HG03342 (cell line): ENCODE results near the gene USE1.
"Not testable (repeated sequence)": the region's sequence is repeated elsewhere in the genome, so short reads cannot be mapped to it uniquely, and the experiment has no call there.

Experiments used
- ATAC-seq: cut with Tn5 transposase; IDR thresholded peaks from one replicate; pipeline ENCODE4 v1.9.1; 2021; ENCODE audit warnings: mild to moderate bottlenecking, moderate library complexity; ENCODE audit not compliant: unreplicated experiment

Gene USE1

DNA sequence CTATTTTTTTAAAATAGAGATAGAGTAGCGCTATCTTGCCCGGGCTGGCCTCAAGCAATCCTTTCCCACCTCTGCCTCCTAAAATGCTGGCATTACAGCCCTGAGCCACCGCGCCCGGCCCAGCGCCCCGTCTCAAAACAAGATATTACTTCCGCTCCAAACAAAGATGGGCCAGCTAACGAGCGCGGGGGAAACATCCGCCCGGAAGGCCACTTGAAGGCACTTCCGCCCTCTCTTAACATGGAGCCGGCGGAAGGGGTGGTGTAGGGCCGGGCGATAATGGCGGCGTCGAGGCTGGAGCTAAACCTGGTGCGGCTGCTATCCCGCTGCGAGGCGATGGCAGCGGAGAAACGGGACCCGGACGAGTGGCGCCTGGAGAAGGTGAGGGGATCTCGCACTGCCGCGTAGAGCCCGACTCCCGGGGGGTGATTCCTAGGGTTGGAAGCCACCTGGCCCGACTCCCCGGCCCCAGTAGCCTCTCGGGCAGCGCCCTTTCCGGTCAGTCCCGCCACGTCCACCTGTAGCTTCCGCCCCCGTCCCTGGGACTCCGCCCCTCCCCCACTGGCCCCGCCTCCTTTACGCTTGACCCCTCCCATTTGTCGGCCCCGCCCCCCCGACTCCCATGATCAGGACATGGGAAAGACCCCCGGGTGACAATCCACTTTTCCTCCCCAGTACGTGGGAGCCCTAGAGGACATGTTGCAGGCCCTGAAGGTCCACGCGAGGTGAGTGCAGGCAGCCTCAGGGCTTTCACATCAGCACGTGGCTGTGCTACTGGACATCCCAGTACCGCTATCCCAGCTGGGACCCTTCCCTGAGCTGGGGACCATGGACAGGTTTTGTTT, at the start of gene USE1:
USE1 (plus strand) TSS at position 231 of the 845 bp plus-strand sequence; CDS start at position 280, 49 bp downstream.
- ATAC-seq: peak; percentile 76

DNA sequence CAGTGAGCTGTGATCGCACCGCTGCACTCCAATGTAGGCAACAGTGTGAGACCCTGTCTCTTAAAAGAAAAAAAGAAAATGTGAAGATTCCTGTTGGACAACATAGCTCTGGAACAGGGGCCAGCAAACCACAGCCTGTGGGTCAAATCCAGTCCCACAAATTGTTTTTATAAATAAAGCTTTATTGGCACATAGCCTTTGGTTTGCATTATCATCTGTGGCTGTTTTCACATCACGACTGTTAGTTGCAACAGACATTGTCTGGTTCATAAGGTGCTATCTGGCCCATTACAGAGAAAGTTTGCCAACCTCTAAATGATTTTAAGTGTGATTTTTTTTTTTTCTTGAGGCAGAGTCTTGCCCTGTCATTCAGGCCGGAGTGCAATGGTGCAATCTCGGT, 49.4 kb upstream of the USE1 start:
- no peak for ATAC-seq

GRCh38 chr19:17170538-17171297, 44.4 kb upstream of the USE1 start:
- ATAC-seq: no peak

DNA sequence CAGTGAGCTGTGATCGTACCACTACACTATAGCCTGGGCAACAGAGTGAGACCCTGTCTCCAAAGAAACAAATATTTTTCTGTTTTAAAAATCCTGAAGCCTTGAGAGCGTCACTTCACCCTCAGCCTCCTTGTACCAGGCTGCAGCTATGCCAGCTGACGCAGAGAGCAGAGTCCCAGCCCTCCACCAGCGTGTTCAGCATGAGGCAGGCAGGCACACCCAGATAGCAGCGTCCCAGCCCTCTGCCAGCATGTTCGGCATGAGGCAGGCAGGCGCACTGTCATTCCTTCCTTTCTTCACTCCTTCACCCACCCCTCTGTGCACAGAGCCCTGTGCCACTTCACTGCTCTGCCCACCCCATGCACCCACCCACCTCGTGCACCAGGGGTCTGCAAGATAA, 43.3 kb upstream of the USE1 start:
- ATAC-seq: no peak

GRCh38 chr19:17172624-17173345, 42.4 kb upstream of the USE1 start:
- ATAC-seq: no peak

GRCh38 chr19:17178291-17178690, 36.9 kb upstream of the USE1 start:
- no peak for ATAC-seq

DNA sequence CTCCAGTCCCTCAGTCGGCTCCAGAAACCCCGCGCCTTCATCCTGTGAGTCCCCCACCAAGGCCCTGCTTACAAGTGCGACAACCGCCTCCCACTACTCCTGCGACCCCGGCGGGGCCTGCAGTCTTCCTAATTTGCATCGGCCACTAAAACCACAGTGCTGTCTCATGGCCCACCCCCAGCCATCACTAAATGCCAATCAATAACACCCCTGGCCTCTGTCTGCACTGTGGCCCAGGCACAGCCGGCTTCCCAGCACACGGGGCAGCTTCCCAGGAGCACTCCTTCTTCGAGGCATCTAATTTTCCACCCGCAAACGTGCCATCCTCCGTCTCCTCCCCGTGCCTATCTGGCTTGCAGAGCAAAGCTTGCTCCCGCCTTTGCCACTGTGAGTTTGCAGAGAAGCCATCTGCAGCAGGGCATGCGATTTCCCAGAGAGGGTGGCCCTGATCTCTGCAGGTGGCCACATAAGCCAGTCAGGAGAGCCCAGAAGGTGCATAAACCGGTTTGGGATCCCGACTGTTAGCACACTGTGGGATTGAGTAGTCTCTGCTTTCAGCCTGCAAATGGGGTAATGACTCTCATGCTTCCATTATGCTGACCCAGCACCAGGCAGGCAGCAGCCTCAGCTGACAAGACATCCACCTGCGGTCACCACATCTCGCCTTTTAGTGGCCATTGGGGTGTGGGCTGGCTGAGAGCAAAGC, 34.0 kb upstream of the USE1 start:
- ATAC-seq: no peak

- ATAC-seq: no peak
Observed at GRCh38 chr19:17183271-17183761, 31.8 kb upstream of the USE1 start.

- no peak for ATAC-seq
Observed at GRCh38 chr19:17183858-17184321, 31.3 kb upstream of the USE1 start.

DNA sequence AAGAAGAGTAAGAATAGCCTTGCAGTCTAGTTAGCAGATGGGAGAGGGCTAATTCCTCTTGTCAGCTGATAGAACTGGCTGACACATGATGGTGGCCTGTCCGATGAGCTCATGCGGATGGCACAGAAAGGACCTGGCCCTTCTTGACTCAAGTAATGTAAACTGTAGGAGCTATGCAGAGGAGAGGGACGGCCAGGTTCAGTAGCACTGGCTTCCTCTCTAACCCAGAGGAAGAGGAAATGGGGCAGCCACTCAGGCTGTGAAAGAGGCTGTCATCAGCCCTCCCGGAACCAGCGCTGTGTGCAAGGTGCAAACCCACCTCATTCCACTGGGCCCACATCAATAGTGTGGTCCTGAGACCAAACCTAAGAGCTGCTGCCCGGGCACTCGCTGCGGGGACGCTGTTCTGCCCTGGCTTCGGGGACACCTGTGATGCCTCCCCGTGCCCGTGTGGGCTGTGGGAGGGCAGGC, 30.8 kb upstream of the USE1 start:
- no peak for ATAC-seq

GRCh38 chr19:17185590-17185989, 29.6 kb upstream of the USE1 start:
- no peak for ATAC-seq

DNA sequence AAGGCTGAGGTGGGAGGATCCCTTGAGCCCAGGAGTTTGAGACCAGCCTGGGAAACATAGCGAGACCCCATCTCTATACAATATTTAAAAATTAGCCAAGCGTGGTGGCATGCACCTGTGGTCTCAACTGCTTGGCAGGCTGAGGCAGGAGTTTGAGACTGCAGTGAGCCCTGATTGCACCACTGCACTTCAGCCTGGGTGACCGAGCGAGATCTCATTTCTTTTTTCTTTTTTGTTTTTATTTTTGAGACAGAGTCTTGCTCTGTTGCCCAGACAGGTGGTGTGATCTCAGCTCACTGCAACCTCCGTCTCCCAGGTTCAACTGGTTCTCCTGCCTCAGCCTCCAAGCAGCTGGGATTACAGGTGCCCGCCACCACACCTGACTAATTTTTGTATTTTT, 23.4 kb upstream of the USE1 start:
- not testable (repeated sequence) for ATAC-seq

DNA sequence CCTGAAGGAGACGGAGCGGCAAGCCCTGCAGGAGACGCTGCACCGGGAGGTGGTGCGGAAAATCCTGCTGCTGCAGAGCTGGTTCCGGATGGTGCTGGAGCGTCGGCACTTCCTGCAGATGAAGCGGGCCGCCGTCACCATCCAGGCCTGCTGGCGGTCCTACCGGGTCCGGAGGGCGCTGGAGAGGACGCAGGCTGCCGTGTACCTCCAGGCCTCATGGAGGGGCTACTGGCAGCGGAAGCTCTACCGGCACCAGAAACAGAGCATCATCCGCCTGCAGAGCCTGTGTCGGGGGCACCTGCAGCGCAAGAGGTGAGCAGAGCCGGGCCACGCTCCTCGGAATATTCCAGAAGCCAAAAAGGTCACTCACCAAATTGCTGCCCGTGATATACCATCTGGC, 22.4 kb upstream of the USE1 start:
- no peak for ATAC-seq

GRCh38 chr19:17194608-17195007, 20.5 kb upstream of the USE1 start:
- ATAC-seq: no peak

DNA sequence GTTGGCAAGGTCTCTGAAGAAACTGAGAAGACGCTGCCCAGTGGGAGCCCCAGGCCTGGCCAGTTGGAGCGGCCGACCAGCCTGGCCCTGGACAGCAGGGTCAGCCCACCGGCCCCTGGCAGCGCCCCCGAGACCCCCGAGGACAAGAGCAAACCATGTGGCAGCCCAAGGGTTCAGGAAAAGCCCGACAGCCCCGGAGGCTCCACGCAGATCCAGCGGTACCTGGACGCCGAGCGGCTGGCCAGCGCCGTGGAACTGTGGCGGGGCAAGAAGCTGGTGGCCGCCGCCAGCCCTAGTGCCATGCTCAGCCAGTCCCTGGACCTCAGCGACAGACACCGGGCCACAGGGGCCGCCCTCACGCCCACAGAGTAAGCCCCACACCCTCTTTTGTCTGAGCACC, 20.1 kb upstream of the USE1 start:
- no peak for ATAC-seq

- no peak for ATAC-seq
Observed at GRCh38 chr19:17196610-17197009, 18.5 kb upstream of the USE1 start.

GRCh38 chr19:17197666-17198065, 17.5 kb upstream of the USE1 start:
- ATAC-seq: no peak

DNA sequence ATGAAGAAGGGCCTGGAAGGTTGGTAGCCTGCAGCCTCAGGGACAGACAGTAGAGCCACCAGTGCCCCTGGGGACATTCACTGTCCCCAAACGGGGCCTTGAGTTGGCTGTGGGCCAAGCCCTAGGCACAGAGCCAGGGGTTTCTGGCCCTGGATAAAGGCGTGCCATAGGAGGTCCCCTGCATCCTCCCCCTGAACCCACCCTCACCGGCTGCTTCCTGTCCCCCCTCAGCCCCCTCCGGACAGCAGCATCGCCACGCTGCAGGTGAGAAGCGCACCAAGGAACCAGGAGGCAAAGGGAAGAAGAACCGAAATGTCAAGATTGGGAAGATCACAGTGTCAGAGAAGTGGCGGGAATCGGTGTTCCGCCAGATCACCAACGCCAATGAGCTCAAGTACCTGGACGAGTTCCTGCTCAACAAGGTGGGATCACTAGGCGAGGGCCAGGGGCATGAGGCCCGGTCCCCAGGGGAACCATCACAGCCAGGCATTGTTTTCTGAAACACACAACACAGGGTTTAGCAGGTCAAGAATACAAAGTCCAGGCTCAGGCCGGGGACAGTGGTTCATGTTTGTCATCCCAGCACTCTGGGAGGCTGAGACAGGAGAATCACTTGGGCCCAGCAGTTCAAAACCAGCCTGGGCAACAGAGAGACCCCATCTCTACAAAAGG, 14.6 kb upstream of the USE1 start:
- ATAC-seq: no peak

GRCh38 chr19:17202249-17202648, 12.9 kb upstream of the USE1 start:
- no peak for ATAC-seq

- no peak for ATAC-seq
Observed at GRCh38 chr19:17202713-17203112, 12.4 kb upstream of the USE1 start.
